Forelimb muscle (tissue), 1 donor: ENCODE results near the gene GPR156. TPM values are rescaled to one million over a fixed set of nuclear protein-coding genes. Genes with fewer than 3 reads are reported as not detected.
"Not testable (repeated sequence)": the region's sequence is repeated elsewhere in the genome, so short reads cannot be mapped to it uniquely, and the experiment has no call there.

Source experiments
- DNase-seq: peaks from one replicate; pipeline ENCODE4 v3.0.0-alpha.2; 2013; ENCODE audit warnings: low read depth
- polyA plus RNA-seq: library from polyadenylated mRNA; unstranded; fragments of 120-200 nt; gene quantifications from one replicate; pipeline ENCODE4 v1.2.1, GENCODE V29; 2013; ENCODE audit not compliant: insufficient read length

Gene GPR156
- polyA plus RNA-seq, 1 donor, result 1.7 TPM

- DNase-seq, result no peak
Measured at GRCh38 chr3:120161902-120162301, 123.1 kb downstream of the GPR156 start.

GRCh38 chr3:120160050-120160449 is 125.0 kb downstream of the GPR156 start:
- DNase-seq, result no peak

- DNase-seq, result no peak
Measured at GRCh38 chr3:120157681-120158080, 127.3 kb downstream of the GPR156 start.

- no peak for DNase-seq
Measured at GRCh38 chr3:120157113-120157512, 127.9 kb downstream of the GPR156 start.

GRCh38 chr3:120156699-120157098 is 128.3 kb downstream of the GPR156 start:
- no peak for DNase-seq

GRCh38 chr3:120155694-120156093 is 129.3 kb downstream of the GPR156 start:
- not testable (repeated sequence) for DNase-seq

GRCh38 chr3:120155108-120155507 is 129.9 kb downstream of the GPR156 start:
- DNase-seq, result no peak

- DNase-seq, result no peak
Measured at GRCh38 chr3:120153294-120153693, 131.7 kb downstream of the GPR156 start.

- no peak for DNase-seq
Measured at GRCh38 chr3:120151791-120152190, 133.2 kb downstream of the GPR156 start.

- no peak for DNase-seq
Measured at GRCh38 chr3:120148187-120148949, 136.7 kb downstream of the GPR156 start.

- no peak for DNase-seq
Measured at GRCh38 chr3:120147072-120147871, 137.8 kb downstream of the GPR156 start.

- no peak for DNase-seq
Measured at GRCh38 chr3:120145542-120146285, 139.3 kb downstream of the GPR156 start.

- DNase-seq, result no peak
Measured at GRCh38 chr3:120144267-120144666, 140.8 kb downstream of the GPR156 start.

GRCh38 chr3:120143676-120144075 is 141.3 kb downstream of the GPR156 start:
- DNase-seq, result no peak

GRCh38 chr3:120142236-120142635 is 142.8 kb downstream of the GPR156 start:
- no peak for DNase-seq

- no peak for DNase-seq
Measured at GRCh38 chr3:120140098-120140742, 144.8 kb downstream of the GPR156 start.

- no peak for DNase-seq
Measured at GRCh38 chr3:120139140-120139539, 145.9 kb downstream of the GPR156 start.

GRCh38 chr3:120137548-120137947 is 147.5 kb downstream of the GPR156 start:
- DNase-seq, result no peak

- DNase-seq, result no peak
Measured at GRCh38 chr3:120130656-120131055, 154.4 kb downstream of the GPR156 start.

- no peak for DNase-seq
Measured at GRCh38 chr3:120129718-120130513, 155.1 kb downstream of the GPR156 start.

- no peak for DNase-seq
Measured at GRCh38 chr3:120129051-120129450, 156.0 kb downstream of the GPR156 start.
